NB4 (cell line): ENCODE measurements around the gene JAZF1.

Experiments
- CTCF ChIP-seq: IDR thresholded peaks from one replicate; pipeline ENCODE4 v1.5.1; 2012; ENCODE audit warnings: low read depth, low read length
- MYC ChIP-seq: IDR thresholded peaks from 2 replicates; pipeline ENCODE4 v1.6.1; 2011; ENCODE audit warnings: low read depth, low read length
- POLR2A ChIP-seq: IDR thresholded peaks from 2 replicates; pipeline ENCODE4 v1.6.1; 2011; ENCODE audit warnings: mild to moderate bottlenecking; ENCODE audit not compliant: insufficient read length; ENCODE audit errors: extremely low read depth

GRCh38 chr7:28024786-28025334 is 155.7 kb downstream of the JAZF1 start:
- TF ChIP-seq CTCF: no peak
- no peak for TF ChIP-seq POLR2A
- no peak for TF ChIP-seq MYC
